HG02623 (cell line): ENCODE data around the gene PRPF38B.
"Not testable (repeated sequence)": the region's sequence is repeated elsewhere in the genome, so short reads cannot be mapped to it uniquely, and the experiment has no call there.

Source experiments
- ATAC-seq: cut with Tn5 transposase; IDR thresholded peaks from one replicate; pipeline ENCODE4 v1.9.1; 2021; ENCODE audit warnings: moderate library complexity; ENCODE audit not compliant: unreplicated experiment

The PRPF38B gene

DNA sequence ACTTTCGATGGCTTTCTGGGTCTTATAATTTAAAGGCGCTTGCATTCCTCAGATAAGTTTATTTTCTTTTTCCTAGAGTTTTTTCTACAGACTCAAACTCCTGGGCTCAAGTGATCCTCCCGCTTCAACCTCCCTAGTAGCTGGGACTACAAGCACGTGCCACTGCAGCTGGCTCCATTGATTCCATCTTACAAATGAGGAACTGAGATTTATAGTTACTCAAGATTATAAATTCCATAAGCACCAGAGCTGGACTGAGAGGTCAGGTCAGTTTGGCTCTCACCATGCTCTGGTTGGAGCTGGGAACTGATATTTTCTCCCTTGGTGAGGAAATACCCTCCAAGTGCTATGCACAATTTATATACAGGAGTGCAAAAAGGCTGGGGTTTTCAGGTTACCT is 13.4 kb upstream of the PRPF38B start:
- no peak for ATAC-seq

DNA sequence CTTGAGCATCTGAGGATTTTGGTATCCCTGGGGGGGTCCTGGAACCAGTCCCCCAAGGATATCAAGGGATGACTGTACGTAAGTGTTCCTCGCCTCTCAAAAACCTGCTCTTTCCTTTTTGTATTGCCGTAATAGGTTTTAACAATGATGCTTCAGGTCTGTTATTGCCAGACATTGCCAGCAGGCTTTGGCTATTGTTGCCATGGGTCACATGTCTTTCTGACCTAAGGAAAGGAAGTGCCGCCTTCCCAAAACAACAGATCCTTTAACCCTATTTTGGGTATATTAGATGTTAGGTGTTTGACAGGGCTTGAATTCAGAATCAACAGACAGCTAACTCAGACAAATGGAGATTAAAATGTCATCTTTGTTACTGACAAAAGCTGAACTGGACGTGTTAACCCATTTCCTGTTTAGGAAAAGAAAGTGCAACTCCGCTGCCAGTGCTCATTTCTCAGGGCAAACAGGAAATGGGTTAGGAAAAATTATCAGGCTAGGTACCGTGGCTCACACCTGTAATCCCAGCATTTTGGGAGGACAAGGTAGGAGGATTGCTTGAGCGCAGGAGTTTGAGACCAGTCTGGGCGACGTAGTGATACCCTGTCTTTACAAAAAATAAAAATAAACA is 12.4 kb upstream of the PRPF38B start:
- ATAC-seq, result no peak

DNA sequence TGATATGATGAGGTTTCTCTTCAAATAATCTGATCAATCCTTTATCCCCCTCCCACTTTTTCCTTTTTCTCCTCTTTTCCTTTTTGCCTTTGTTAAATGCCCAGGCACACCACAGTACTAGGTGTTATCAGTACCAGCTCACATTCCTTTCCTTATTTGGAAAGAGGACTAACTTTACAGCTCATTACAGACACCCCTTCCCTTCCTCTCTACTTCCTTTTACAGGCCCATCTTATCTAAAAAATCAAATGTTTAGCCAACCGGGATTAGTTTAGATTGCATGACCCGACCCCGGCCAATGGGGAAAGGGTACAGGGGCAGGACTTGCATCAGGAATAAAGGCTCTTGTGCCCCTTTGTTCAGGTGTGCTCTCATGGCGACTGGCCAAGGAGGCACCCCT is 10.4 kb upstream of the PRPF38B start:
- ATAC-seq, result not testable (repeated sequence)

DNA sequence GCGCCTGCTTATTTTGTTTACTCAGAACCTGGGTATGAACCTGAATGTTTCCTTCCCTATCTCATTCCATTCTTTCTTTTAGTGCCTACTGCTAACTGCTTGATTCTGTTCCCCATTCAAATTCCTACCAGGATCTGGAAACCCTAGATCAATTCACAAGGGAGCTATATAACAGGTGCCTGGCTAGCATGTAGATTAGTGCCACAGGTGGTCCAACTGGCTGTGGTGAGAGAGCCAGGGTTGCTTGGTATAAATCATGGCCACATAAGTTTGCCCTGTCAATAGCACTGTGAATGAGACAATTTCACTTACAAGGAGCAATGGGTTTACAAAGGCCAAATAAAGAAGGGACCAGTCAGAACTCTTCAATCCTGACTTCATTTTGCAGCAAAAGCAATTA is 6.6 kb upstream of the PRPF38B start:
- ATAC-seq, result no peak

DNA sequence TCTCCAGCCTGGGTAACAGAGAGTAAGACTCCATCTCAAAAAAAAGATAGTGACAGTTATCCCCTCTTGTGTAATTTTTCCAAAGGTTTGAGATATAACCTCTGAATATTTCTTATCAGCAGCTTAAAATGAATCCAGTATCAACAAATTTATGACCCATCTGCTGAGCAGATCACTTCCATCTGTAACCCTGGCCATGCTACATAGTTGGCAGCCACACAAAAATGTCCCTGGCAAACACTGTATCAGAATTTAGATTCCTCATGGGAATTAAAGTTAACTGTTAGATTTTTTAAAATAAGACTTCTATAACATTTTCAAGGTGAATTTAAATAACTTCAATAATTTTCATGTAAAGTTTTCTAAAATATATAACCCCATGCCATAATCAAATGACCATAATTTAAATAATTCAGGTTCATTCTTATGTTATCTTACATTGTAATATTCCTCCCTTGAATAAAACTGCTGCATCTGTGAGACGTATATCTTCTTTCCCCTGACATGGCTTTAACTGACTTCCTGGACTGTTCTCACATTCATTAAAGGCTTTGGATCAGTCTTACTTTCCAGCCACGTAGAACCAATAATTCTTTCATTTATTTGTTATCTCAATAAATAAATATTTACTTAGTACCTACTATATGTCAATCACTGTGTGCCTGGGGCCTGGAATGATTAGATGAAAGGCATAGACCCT is 5.3 kb upstream of the PRPF38B start:
- ATAC-seq, result no peak

DNA sequence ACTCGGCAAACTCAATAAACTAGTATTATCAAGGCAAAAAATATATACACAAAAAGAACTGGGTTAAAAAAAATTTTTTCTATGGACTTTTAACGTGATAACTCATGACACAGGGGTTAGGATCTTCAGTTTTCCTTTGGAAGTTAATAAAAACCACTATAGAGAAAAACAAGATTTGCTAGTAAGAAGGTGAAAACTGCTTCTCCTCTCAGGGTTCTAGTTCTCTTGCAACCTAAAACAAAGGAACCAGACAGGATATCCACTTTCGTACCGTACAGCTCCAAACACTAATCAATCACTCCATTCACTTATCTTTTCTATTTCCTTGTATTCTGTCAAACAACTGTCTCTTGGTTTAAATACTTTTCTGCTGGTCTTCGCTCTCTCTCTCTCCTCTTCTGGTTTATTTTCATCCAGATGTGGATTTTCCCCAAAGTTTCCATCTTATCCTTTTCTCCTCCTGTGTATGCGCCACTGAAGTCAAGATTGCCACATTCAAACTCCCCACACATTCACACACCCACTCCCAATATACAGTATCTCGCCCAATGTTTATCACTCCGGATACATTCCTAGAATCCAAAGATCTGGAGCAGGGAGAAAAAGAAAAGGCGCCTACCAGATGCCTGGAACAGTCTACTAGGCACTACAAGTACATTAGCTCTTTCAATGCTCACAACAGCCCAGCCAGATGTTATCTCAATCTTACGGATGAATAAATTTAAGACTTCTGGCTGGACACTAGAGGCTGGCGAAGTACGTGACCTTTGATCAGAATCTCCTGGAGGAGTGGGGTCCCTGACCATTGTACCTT is 775 bp upstream of the PRPF38B start:
- no peak for ATAC-seq

DNA sequence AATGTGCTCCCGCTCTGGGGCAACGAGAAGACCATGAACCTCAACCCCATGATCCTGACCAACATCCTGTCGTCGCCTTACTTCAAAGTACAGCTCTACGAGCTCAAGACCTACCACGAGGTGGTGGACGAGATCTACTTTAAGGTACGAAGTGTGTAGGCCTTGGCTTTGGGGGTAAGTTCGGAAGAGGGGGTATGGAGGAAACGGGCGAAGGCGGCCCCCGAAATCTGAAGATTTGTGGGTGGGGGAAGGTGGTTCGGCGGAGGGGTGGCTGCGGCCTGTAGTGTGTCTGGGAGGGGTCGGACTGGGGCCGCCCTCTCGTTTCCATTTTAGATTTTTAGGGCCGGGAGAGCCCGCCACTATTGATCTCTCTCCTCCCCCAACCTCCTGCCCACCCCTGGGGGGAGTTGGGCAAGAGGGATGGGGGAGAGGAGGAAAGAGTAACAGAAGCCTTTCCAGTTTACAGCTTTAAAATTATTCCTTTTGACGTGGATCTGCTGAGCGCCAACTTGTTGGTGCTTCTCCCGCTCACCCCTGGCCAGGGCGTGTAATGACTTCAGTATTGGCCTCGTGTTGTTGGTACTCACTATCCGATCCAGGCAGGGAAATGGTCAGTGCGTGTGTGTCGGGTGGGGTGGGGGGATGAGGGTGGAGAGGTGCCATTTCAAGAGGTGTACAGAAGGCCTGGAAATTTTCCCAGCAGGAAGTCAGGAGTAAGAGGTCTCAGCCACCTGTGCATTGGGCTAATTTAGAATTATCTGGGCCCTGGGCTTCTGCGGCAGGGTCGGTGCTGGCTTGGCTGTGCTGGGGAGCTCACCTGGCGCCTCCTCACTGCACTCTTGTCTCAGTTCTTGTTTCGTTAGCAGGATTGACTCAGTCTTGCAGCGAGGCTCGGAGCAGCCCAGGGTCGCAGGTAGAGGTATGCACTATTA is 880 bp downstream of the PRPF38B start:
- peak; percentile 43 for ATAC-seq

DNA sequence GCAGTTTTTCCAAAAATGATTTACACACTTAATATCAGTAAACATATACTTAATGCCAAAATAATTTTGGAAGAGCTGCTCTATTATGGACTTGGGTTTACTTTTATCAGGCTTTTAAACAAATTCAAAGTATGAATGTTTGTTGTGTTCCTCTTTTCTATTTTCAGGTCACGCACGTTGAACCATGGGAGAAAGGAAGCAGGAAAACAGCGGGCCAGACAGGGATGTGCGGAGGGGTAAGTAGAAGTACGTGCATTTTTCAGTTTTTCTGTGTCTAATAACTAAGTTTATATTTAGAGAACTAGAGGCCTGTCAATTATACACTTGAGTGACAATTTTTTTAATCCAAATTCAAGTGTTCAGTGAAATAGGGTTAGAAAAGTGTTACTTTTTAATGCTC is 3.4 kb downstream of the PRPF38B start:
- ATAC-seq, result no peak

DNA sequence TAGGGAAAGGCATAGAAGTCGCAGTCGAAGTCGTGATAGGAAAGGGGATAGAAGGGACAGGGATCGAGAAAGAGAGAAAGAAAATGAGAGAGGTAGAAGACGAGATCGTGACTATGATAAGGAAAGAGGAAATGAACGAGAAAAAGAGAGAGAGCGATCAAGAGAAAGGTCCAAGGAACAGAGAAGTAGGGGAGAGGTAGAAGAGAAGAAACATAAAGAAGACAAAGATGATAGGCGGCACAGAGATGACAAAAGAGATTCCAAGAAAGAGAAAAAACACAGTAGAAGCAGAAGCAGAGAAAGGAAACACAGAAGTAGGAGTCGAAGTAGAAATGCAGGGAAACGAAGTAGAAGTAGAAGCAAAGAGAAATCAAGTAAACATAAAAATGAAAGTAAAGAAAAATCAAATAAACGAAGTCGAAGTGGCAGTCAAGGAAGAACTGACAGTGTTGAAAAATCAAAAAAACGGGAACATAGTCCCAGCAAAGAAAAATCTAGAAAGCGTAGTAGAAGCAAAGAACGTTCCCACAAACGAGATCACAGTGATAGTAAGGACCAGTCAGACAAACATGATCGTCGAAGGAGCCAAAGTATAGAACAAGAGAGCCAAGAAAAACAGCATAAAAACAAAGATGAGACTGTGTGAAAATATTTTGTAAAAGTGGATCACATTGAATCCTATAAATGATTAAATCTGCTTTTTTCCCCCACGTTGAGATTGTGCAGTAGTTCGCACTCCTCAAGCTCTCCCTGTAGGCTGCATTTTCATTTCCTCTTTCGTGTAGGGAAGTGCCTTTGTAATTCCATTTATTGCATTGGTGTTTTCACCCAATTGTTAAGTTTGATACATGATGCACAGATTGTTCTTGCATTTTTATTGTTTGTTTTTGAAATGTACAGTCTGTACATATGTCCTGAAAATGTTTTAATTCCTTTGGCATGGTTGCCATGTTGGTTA is 7.5 kb downstream of the PRPF38B start:
- no peak for ATAC-seq

DNA sequence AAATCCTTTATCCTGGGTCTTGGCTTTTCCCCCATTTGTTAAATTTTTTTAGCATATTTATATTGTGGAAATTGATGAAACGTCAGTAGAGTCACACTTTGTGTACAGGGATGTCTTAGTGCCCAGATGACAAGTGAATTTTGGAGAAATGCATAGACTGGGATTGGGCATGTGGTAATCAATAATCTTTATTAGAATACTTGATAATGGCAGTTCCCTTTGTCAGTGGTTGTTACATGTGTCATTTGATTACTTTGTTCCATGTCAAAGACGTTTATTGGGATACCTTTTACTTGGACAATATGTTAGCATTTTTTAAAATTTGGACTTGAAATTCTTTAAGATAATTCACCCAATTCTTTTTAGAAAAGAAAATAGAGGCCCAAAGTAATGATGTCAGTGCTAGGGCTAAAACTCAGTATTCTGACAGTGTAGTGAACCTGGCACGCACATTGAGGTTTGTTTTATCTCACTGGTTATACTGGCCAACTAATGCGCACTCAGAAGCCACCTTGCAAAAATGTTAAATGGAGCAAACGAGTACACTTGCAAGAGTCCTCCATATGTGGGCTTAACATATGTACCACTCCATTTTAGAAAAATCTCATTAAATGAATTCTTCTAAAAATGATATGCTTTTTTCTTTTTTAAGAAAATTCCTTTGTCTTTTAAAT is 9.2 kb downstream of the PRPF38B start:
- no peak for ATAC-seq

DNA sequence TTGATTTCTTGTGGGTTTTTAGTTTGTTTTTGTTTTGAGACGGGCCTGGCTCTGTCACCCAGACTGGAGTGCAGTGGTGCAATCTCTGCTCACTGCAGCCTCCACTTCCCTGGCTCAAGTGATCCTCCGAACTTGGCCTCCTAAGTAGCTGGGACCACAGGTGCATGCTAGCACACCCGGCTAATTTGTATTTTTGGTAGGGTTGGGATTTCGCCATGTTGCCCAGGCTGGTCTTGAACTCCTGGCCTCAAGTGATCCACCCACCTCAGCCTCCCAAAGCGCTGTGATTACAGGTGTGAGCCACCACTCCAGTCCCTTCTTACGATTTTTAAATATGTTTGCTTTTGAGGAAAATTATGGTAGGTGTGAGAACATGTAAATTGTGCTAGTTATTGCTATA is 10.0 kb downstream of the PRPF38B start:
- ATAC-seq, result not testable (repeated sequence)

DNA sequence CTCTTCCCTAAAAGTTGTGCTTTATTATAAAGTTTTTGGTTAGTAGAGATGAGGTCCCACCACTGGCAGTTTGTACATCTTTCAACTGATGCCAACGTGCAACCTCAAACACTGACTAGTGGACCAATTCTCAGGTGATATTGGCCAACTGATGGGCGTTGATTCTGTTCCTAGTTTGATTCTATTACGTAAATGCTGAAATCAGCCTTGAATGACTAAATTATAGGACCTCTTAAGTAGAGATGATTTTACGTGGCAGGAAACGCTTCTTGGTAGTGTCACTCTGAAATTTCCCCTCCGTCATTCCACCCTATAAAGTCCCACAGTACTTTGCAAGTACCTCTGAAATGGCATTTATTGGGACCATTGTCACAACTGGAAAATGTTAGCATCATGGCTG is 11.8 kb downstream of the PRPF38B start:
- ATAC-seq, result no peak

DNA sequence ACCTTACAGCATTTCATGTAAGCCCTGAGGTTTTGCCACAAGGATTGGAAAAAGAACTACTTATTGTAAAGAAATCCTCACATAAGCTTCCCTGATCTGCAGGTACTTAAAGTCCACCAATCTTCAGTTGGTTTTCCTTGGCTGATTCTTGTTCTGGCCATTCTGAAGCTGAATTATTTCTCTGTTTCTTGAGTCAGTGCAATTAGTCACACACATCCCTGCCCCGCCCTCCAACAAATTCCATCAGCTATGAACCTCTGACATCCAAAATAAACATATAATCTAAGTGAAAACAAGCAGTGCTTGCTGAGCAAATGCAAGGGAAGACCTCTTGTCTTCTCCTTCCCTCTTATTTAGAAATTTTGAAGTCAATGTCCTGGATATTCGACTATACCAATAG is 12.4 kb downstream of the PRPF38B start:
- no peak for ATAC-seq

DNA sequence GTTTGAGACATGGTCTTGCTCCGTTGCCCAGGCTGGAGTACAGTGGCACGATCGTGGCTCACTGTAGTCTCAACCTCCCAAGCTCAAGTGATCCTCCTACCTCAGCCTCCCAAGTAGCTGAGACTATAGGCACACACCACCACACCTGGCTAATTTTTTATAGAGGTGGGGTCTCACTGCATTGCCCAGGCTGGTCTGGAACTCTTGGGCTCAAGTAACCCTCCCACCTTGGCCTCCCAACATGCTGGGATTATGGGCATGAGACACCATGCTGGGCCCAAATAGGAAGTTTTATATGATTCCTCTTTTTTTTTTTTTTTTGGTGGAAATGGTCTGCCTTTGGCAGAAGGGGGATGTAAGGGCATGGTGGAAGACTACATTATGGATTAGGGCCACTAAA is 14.5 kb downstream of the PRPF38B start:
- no peak for ATAC-seq

DNA sequence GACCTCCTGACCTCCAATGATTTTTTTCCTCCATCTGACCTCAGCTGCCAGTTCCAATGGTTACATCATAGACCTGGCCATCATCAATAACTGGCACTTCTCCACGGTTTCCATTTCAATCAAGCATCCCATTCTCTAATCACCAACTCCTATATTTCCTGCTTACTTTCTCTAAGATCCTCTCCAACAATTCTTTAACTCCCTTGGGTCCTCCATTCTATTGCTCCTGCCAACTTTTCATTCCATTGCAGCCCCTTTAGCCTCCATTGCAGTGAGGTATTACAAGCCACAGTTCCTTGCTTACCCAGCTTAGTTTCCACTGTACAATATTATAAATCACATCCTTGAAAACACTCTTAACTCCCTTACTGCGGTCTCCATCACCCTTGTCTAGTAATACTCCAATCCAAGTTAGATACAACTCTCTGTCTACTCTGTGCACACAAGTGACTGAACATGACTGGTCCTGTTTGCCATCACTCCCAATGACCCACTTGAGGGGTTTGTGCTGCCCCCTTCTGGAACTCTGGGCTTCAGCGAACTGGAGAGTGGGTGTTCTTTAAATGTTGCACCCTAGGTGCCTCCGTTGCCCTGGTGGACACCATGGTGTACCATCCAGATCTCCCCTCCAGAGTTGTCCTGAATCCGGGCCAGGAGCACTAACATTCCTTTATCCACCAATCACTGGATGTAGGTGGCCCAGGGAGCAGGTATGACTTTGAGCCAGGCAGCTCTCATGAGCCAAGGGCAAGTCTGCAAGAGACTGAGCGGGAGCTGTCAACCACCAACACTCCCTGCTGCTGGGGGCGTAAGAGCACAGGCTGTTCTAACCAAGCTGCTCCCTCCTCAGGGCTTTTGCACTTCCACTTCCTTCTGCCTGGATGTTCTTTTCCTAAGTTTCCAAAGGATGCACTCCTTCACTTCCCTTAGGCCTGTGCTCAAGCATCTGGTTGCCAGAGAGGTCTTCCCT is 16.9 kb downstream of the PRPF38B start:
- no peak for ATAC-seq

DNA sequence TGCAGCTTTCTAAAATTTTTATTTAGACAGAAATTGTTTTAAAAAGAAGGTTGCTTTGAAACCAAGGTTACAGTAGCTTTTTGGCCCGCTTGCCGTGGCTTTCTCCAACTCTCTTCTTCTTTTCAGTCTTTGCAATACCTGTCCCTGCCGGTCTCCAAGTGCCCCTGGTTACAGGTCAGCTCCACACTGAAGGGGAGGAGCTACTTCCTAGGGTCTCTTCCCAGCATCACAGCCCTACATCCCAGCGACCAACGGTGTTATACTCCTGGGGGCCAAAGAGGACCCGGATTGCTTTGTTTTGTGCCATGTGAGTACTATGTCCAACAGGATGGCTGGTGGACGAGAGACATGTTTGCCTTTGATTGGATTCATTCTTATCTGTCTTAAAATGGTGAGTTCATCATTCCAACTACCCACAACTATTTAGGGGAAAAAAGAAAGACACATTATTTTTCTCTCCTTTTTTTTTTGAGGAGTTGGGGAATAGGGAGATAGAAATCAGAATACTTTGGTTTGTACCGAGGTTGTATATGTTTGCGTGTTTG is 20.6 kb downstream of the PRPF38B start, which contains the start of gene FNDC7:
Gene FNDC7, plus strand, starts transcription at position 303 of the 545 bp plus-strand sequence. Its CDS starts 26 bp downstream, at position 329.
- no peak for ATAC-seq

DNA sequence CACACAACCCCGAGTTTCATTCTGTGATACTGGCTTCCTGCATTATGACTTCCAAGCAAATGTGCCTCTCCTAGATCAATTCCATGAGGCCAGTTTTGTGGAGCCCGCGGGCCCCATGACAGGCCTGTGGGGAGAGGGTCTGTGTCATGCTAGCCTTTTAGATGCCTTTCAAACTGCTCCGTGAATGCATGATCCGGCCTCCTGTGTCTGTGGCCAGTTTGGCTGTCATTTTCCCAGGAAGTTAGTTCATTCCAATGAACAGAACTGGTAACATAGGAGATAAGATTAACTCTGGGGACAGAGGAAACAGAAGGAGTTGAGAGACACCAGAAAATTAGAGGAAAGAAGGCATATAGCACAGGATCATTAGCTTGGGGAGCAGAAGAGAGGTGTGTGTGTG is 23.8 kb downstream of the PRPF38B start:
- no peak for ATAC-seq
